Right kidney (tissue), 1 donor: ENCODE results near the gene EGFR.
"Not testable (repeated sequence)": the region's sequence is repeated elsewhere in the genome, so short reads cannot be mapped to it uniquely, and the experiment has no call there.

Experiments
- DNase-seq: peaks from one replicate; pipeline ENCODE4 v3.0.0-alpha.2; 2016

Gene EGFR

DNA sequence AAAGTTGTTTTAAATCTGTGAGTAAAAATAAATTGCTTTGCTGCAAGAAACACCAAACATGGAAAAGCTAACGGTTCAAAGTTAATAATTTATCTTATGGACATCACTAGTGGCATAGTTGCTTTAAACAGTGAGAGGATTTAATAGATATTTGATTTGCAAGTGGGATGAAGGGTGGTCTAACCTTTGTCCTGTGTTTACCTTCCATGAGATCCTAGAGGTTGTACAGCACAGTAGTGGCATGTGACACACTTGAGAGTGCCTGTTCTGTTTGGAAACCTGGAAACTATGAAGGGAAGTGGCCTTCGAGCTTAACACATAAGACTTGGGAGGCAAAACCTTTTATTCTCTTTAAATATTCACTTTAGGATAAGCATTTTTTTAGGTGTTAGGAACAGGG, 16.0 kb downstream of the EGFR start:
- no peak for DNase-seq

DNA sequence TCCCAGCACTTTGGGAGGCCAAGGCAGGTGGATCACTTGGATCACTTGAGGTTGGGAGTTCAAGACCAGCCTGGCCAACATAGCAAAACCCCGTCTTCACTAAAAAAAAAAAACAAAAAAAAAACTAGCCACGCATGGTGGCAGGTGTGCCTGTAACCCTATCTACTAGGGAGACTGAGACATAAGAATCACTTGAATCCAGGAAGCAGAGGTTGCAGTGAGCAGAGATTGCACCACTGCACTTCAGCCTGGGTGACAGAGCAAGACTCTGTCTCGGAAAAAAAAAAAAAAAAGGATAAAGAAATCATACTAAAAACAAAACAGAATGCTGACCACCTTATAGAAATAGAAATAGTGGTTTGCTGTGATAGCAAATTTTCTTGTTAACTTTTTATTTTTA, 16.6 kb downstream of the EGFR start:
- DNase-seq, result not testable (repeated sequence)

DNA sequence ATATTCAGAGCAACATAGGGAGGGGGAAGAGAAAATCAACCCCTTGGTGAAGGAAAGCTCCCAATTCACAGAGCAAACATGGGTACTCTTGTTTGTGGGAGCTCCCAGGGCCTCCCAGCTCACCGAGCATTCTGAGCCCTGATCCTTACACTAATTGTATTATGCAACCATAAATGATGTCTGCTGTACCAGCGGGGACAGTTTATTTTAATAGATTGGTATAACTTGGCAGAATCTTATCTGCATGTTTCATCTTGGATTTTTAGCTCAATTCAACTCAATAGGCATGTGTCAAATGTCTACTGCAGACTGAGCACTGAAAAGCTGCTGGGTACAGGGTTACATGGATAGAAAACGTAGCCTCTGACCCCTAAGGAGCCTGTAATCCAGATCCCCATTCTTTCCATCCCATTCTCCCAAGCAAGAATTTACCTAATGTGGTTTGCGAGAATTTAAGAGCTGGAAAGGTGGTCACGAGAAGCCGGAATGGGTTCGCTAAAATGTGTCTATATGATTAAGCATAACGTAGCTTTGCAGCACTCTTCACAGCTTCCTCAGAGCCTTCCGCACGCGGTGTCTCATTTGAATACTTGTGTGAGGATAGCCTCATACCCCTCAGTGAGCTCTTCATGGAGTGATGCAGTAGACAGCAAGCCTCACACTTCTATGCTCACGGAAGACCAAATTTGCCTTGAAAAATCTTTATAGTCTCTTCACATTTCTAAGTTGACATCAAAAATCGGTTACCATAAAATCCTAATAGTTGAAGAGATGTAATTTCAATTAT, 18.3 kb downstream of the EGFR start:
- no peak for DNase-seq

DNA sequence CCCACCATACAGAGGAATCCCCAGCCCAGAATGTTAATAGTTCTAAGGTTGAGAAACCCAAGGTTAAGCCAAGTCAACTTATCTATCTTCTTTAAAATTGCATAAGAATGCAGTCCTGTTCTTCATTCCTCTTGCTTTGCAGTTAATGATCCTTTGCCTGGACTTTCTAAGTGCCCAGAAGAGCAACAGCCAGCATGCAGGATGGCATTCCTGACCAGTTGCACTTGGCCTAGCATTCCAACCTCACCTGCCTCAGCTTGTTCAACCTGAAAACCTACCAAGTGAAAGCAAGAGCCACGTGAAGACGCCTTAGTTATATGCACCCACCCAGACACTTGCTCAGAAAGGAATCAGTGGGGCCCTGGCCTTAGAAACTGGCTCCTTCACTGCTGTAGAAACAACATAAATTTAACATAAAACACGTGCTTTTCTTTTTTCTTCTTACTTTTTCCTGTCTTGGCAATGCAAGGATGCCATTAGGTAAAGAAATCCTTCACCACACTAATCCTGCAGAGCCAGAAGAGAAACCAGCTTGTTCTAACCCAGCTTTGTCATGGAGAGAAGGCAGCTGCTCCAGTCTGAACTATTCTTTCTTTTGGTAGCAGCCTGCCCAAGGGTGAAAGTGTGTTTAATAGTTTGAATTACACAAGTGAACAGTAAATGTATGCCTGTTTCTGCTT, 25.0 kb downstream of the EGFR start:
- no peak for DNase-seq

DNA sequence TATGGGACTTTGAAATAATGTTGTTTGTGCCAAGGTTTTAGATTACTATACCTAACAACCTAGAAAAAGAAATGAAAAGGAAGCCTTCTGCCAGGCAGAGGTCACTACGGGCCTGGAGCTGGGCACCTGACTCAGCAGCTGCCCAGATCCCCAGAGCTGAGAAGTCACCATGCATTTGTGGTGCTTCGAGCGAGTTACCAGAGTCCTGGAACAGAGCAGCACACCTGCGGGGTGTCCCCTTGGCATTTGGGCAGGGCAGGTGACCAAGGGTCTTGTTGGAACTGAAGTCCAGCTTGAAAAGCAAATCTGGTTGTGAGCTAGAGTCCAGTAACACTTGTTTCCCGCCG, 25.5 kb downstream of the EGFR start:
- no peak for DNase-seq

DNA sequence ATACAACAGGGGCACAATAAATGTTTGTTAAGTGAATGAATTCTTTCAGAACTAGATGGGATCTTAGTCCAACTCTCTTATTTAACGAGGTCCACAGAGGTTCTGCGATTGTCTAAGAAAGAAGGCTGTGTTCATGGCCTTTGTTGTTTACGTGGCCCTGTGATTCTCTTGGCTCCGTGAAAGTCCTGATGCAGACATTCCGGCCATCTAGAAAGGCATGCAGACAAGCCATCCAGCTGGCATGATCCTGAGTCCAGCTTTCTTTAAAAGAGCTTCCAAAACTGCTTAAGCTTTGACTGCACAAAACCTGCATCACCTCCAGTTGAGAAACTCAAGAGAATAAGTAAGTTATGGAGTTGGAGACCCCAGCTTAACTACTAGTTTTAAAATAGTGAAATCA, 26.0 kb downstream of the EGFR start:
- no peak for DNase-seq

DNA sequence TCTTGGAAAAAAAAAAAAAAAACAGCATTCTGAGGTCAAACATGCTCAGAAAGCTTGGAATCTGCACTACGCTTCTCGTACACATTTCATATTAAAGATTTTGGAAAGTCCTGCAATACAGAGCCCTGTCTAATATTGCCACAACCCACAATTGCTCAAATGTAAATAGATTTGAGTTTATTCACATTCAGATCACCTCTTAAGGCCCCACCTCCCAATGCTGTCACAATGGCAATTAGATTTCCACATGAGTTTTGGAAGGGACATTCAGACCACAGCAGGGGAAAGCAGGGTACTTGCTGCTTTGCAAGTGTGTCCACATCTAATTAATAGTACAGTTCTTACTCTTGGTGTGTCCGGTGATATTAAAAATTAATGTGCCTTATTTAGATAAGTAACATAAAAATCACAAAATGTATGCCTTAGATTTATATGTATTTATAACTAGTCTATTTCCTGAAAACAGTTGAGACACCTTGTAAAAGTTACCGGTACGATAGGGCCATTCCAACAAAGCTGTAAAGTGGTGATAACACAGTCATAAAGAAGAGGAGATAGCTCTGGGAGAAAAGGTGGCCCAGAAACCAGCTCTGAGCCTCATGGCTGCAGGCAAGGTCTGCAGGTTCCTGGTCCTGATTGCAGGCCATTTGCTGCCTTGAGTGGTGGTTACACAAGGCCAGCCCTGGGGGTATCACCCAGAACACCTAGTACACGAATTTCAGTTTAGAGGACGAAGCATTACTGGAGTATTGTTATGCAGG, 27.9 kb downstream of the EGFR start:
- DNase-seq, result no peak

DNA sequence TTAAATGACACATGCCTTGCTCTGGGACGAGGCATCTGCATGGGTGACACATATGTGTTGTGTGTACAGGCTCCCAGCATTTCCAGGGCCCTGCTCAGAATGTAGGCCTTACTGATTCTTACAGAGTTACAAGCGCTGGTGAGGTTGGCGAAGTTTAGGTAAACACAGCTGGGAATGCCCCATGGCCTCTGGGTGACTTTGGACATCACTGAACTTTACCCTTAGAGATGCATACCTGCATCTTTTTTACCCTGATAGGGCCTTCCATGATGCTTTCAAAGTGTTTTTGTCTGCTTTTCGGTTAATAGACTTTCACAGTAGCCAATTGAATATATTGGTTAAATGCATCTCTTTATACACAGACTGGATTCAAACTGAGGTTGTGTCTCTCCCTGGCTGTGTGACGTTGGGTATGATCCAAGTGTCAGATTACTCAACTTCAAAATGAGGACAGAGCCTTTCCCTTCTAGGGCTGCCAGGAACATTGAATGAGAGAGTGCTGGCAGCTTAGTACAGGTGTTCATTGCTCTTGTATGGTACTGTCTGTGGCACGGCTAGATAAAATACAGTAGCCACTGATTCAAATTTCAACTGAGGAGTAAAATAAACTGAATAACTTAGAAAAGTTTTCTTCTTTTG, 29.5 kb downstream of the EGFR start:
- no peak for DNase-seq

DNA sequence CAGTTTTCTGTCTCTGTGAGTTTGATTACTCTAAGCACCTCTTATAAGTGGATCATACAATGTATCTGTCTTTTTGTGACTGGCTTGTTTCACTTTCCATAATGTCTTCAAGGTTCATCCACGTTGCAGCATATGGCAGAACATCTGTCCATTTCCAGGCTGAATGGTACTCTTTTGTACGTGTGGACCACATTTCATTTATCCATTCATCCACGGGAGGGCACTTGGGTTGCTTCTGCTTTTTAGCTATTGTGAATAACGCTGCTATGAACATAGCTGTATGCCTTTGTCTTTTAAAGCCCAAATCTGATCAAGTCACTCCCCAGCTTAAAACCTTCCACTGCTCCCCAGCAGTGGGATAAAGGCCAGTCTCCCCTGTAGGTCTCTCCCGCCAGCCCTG, 31.5 kb downstream of the EGFR start:
- DNase-seq, result no peak

DNA sequence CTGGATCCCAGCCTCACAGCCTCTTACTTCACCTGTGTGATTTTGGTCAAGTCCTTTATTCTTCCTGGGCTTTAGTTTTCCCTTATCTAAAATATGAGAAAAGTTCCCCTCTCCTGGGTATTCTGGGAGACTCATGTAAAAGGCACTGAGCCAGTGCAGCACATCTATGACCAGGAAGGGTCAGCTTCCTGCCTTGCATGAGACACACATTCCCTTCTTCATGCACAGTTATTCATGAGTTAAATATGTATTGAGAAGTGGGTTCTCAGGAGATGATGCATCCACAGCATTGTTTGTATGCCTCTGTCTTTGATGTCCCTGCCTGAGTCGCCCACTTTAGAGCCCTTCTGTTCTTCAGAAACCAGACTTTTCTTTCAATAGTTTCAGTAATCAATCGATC, 33.3 kb downstream of the EGFR start:
- DNase-seq, result no peak

DNA sequence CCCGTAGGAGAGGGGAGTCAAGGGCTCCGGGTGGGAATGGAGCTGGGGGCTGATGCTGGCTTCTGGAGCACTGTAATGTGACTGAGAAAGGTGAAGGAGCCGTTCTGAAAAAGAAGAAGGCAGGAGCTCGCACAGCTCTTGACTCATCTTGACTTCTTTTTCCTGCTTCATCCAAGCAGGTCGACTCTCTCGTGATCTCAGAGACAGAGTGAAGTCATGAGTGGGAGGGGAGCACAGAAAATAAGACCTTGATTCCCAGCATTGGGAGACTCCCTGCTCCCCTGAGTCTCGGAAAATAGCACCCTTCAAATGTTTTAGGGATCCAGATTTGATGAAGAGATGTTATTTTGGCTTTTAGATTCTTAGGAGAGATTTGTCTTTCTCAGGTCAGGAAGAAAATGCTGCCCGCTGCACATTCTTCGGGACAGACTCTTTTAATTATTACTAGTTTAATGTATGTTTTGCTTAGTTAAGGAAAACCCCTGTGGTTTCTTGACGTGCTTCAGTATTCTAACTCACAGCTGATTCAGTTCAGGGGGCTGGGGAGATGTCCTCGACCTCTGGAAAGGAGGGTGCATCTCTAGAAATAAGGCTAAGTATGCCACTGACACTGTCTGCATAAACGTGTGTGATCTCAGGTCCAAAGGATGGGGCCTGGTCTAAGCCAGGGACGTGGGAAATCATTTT, 34.1 kb downstream of the EGFR start:
- DNase-seq, result no peak

DNA sequence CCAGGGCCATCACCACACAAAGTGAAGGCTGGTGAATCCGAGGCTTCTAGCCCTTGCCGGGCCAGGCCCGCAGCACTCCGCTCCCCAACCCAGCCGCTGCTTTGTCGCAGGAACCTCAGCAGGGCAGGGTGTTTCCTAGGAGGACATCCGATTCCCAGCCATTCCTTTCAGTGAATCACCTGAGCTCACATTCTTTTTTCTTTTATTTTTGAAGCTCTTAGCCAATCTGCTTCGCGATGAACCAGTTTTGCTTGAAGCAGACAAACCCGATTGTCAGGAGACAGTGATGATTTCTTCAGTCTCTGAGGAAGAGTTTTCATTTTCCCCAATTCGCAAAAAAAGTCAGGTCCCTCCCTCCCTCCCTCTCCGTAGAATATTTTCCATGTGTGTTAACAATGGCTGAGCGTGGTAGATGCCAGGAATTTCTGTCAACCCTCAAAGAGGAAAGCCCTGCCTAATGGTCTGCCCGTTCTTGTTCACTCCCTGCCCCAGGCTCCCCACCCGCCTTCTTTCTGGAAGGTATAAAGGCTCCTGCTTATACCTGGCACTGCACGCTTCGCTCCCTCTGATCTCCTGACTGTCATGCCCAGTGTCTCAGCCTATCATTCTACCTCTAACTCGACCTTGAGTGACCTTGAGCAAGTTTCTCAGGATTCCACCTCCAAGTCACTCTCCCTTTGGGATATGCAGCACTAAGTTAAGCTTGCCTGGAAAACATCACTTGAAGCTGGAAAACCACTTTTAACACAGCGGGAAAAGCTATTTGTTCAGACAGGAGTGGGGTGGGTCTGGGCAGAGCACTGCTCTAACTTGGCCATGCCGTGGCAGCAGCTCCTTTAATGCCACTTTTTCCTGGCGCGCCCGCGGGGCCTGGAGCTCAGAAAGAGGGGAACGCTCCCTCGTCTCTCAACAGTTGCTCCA, 35.1 kb downstream of the EGFR start:
- DNase-seq, result no peak

DNA sequence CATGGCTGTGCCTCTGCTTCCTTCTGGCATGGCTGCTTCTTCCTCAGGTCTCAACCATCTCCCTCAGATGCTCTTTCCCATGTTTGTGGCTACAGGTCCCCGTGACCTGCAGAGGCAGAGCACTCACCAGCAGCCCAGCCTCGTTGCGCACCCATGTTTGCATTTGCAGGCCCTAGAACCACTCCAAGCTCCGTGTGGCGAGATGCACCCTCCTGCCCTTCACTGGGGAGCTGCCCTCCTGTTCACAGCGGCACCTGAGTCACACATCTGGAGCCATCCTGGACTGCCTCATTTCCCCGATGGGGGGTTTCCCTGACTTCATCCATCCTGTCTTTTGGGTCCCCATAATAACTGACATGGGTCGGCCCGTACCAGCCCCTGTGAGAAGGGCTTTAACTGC, 35.9 kb downstream of the EGFR start:
- no peak for DNase-seq

DNA sequence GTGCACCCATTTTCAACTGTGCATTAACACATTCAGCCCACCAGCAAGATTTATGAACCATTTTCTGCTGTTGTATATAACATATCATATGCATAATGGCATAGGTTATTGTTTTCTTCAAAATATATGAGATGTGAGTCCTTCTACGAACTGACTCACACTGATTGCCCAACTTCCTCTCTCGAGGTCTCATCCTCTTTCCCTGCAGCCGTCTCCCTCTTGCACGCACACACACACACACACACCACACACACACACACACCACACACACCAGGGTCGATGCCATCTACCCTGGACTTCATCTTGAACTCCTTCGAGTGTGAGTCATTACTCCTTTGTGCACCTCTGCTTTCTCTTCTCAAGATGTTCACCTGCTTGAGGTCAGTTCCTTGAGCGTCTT, 36.7 kb downstream of the EGFR start:
- DNase-seq, result no peak

DNA sequence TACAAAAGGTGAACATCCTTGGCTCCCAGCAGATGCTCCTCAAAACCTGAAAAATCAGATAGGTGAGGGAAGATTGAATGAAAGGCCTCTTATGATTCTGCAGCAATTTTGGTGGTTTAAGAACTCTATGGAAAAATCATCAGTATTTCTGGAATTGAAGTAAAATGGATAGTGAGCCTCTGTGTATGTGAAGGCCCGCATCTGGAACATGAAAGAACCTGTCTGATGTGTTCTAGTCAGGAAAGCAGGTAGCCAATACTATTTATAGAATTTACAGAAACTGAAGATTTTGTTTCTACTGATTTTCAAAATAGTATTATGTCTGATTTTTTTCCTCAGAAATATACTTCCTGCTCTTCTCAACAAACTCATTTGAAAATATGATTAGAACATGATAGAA, 37.3 kb downstream of the EGFR start:
- DNase-seq, result no peak

DNA sequence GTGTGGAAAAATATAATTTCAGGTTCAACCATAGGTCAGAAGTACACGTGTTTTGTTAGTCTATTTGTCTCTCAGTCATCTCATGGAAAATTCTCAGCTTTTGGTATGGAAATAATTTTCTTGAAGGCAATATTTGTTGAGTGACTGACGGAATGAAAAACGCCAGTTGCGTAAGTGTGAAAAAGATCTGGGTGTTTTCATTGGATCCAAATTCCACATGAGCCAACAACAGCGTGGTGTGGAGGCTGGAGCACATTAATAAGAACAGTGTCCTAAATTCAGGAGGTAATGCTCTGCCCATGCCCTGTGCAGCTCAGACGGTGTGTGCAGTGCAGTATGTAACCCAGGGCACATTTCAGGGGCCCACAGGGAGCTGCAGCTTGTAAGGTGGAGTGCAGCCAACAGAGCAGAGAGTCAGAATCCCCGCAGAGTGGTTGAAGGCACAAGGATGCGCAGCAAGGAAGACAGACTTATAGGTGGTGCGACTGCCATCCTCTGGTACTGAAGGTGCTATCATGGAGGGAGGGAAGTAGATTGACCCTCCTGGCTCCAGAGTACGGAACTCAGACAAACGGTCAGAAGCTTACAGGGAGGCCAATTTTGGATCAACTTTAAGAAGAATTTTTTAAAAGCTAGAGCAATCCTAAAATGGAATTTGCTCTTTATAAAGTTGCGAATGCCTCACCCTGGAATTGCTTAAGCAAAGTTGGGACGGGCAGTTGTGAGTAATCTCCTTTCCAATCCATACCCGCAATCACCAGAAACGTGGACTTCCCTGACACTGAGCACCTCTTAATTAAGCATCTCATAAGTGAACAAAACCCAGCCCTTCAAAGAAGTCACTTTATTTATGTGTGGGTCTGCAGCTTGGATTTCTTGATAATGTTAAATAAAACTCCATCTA, 38.0 kb downstream of the EGFR start:
- DNase-seq, result no peak

DNA sequence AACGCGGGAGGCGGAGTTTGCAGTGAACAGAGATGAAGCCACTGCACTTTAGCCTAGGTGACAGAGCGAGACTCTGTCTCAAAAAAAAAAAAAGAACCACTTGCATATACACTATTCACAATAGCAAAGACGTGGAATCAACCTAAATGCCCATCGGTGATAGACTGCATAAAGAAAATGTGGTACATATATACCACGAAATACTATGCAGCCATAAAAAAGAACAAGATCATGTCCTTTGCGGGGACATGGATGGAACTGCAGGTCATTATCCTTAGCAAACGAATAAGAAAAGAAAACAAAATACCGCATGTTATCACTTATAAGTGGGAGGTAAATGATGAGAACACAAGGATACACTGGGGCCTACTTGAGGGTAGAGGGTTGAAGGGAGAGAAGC, 39.5 kb downstream of the EGFR start:
- no peak for DNase-seq

DNA sequence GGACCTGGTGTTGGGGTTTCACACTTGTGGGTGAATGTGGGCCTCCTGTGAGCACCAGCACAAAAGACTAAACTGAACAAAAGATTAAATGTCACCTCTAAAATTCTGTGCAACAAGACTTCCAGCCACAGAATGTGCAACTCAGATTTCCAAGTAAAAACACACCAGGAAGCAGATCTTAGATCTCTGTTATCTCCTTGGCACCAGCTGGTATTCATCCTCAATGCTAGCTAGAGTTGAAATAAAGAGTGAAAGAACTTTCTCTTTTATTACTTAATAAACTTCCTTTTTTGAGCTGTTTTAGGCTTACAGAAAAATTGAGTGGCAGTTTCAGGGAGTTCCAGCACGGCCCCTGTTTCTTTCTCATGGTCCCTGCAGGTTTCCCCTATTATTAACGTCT, 40.2 kb downstream of the EGFR start:
- no peak for DNase-seq

DNA sequence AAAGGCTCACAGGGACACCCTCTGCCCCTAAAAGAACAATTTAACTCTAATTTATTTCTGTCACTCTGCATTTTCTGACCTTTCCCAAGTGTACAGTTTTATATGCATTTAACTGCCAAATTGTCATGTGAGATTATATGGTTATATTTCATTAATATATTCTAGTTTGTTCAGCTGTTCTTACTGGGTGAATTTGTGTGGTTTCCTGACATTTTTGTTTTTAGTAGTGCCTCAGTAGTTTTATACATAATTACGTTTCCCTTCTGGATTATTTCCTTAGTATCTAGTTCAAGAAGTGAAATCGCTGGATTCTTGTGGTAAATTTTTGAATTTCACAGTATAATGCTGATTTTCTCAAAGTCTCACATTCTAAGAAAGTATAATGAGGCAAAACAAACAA, 41.3 kb downstream of the EGFR start:
- no peak for DNase-seq

DNA sequence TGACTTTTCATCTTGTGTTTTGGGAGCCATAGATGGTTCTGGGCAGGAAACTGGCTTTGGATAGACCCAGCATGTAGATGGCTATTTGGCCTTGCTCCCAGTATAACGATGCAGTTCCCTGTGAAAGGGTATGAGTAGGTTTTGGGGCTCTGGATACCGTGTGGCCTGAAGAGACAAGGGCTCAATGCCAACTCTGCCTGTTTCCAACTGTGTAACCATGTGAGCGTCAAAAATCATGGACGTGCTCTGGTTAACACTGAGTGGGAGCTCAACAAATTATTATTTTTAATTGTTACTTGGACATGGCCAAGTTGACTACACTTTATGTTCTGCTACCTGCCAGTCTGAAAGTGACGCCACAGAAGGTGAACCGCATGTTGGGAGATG, 41.8 kb downstream of the EGFR start:
- DNase-seq, result no peak
